Measurements from ENCODE around the gene RAB4A. TPM values are rescaled to one million over a fixed set of nuclear protein-coding genes. Genes with fewer than 3 reads are reported as not detected.
A peak's percentile ranks its signal among the peaks of the same experiment; 100 is the strongest.

The RAB4A gene
- total and polyA plus RNA-seq, 2 of the 13 experiments (the other 11 are each of a cell fraction or from before 2014, with no cell fraction given), result 56.0 to 80.1 TPM

GRCh38 chr1:229298887-229299503 is 28.1 kb downstream of the RAB4A start:
- Histone ChIP-seq H3K9me3 (ENCODE audit: low read length) (no peaks in the 10 kb centered on the region), H3K4me2 (ENCODE audit: low read depth, low read length) (peak overlapping the region; percentile 36), H3K4me3 (replicated peaks in 1 of 3; ENCODE audit: insufficient read depth in 1 of 3, low read depth in 2 of 3, low read length in 3 of 3) (no peak overlapping the region), H3K27ac (ENCODE audit: extremely low read length, insufficient read depth, low read length) (peak overlapping the region; percentile 91), H3K4me1 (ENCODE audit: insufficient read depth, low read length) (peaks cover 53% of the 10 kb centered on the region), H3K79me2 (ENCODE audit: insufficient read depth, low read length) (peaks cover 2% of the 10 kb centered on the region), H3K9ac (ENCODE audit: insufficient read depth, low read depth, low read length) (peak overlapping the region; percentile 60; the same call in 1 of the 2 replicates), H3K36me3 (replicated peaks in 1 of 2; ENCODE audit: control insufficient read depth in 1 of 2, insufficient read depth in 2 of 2, low read length in 2 of 2) (peaks cover 20 to 46% of the 10 kb centered on the region in 2 experiments), H3K27me3 (ENCODE audit: control insufficient read depth in 1 of 2, insufficient read depth in 2 of 2, low read length in 2 of 2) (no peaks in the 10 kb centered on the region), H2AFZ (ENCODE audit: low read length) (no peak overlapping the region), H4K20me1 (ENCODE audit: insufficient read depth, low read length) (no peaks in the 10 kb centered on the region)
- ChIA-PET CTCF (ENCODE audit: low intra/inter-chr PET ratio, low total read pairs) (no interaction called here), POLR2A (interaction anchor here (1.5 to 2.2 kb wide), 5 partner anchors 21 to 43 kb away, joined by 4 to 39 read pairs (median 7); partner anchors contain the start of gene RAB4A)
- BruUV-seq (replicated peaks), result TSS peak; percentile 12
- intact Hi-C loops (cut with micrococcal nuclease; ENCODE audit: unreplicated experiment), result loop anchor here (2.0 kb wide), 1 partner anchor 24 kb away; no protein-coding TSS in a partner anchor
- in situ Hi-C loops (cut with HindIII; ENCODE audit: extremely low pct_ligation_motif_present, low pct_unique_long_range_greater_than_20kb), result no loop called here
- 28% methylated on average over 5 of the region's 5 CpGs for WGBS (ENCODE audit: low lambda C conversion rate)
- ATAC-seq, result peak; percentile 95
- peak; percentile 98 for FAIRE-seq
- DNase-seq (ENCODE audit: low spot score), result peak; percentile 99
- TF ChIP-seq ZNF619 (CRISPR knock-in tag; IDR thresholded peaks at IDR 0.05), result no peak
- TF ChIP-seq ISL2 (CRISPR knock-in tag; IDR thresholded peaks at IDR 0.05), result peak; percentile 86
- TF ChIP-seq ZNF264 (CRISPR knock-in tag; IDR thresholded peaks at IDR 0.05), result peak; percentile 76; the same call in 1 of the 2 replicates
- TF ChIP-seq GRHL1 (CRISPR knock-in tag; conservative IDR thresholded peaks at IDR 0.05), result no peak
- TF ChIP-seq ZNF20 (CRISPR knock-in tag; IDR thresholded peaks at IDR 0.05), result no peak
- peak; percentile 52; the same call in 1 of the 2 replicates for TF ChIP-seq ELF3 (CRISPR knock-in tag; IDR thresholded peaks at IDR 0.05)
- TF ChIP-seq FOXK1 (CRISPR knock-in tag; IDR thresholded peaks at IDR 0.05; ENCODE audit: borderline replicate concordance, low read depth), result no peak
- no peak for TF ChIP-seq ZNF674 (CRISPR knock-in tag; IDR thresholded peaks at IDR 0.05; ENCODE audit: low read depth)
- TF ChIP-seq HOXD1 (CRISPR knock-in tag; IDR thresholded peaks at IDR 0.05), result no peak
- TF ChIP-seq ARID5B (CRISPR knock-in tag; IDR thresholded peaks at IDR 0.05), result peak; percentile 94
- no peak for TF ChIP-seq TAF1 (CRISPR knock-in tag; IDR thresholded peaks at IDR 0.05)
- no peak for TF ChIP-seq ZFP36 (IDR thresholded peaks at IDR 0.05; ENCODE audit: borderline replicate concordance, low read depth, low read length, partially characterized antibody)
- TF ChIP-seq NCOA2 (CRISPR knock-in tag; IDR thresholded peaks at IDR 0.05), result peak; percentile 83
- peak; percentile 44; the same call in 1 of the 2 replicates for TF ChIP-seq DPF2 (CRISPR knock-in tag; IDR thresholded peaks at IDR 0.05; ENCODE audit: borderline replicate concordance, low read depth)
- TF ChIP-seq IRF1 (CRISPR knock-in tag; IDR thresholded peaks at IDR 0.05; ENCODE audit: low read depth), result no peak
- no peak for TF ChIP-seq ZNF724P (CRISPR knock-in tag; IDR thresholded peaks at IDR 0.05; ENCODE audit: borderline replicate concordance)

Data from HepG2 (cell line).